ENCODE measurements around the gene DEDD2.

DEDD2 gene

GRCh38 chr19:42151782-42152684 is 65.4 kb downstream of the DEDD2 start:
- no peak for TF ChIP-seq ZNF274 (IDR thresholded peaks at IDR 0.05; ENCODE audit: low read depth, low read length)
- H3K4me3 ChIP-seq (ENCODE audit: low read length), result no peak overlapping the region

GRCh38 chr19:42150911-42151361 is 66.5 kb downstream of the DEDD2 start:
- no peak for TF ChIP-seq ZNF274 (IDR thresholded peaks at IDR 0.05; ENCODE audit: low read depth, low read length)

GRCh38 chr19:42150364-42150763 is 67.1 kb downstream of the DEDD2 start:
- H3K4me3 ChIP-seq (ENCODE audit: low read length), result no peak overlapping the region
- no peak for TF ChIP-seq ZNF274 (IDR thresholded peaks at IDR 0.05; ENCODE audit: low read depth, low read length)

More at GRCh38 chr19:42150911-42151361, 66.5 kb downstream of the DEDD2 start:
- H3K4me3 ChIP-seq (ENCODE audit: low read length), result no peak overlapping the region

- H3K4me3 ChIP-seq (ENCODE audit: low read length), result no peak overlapping the region
- no peak for TF ChIP-seq ZNF274 (IDR thresholded peaks at IDR 0.05; ENCODE audit: low read depth, low read length)
Measured at GRCh38 chr19:42149447-42150202, 67.9 kb downstream of the DEDD2 start.
